Subcutaneous adipose tissue (tissue), 4 donors: ENCODE results near the gene GNAI3. TPM values are rescaled to one million over a fixed set of nuclear protein-coding genes. Genes with fewer than 3 reads are reported as not detected.

Experiments
- total RNA-seq, 4 donors: library from RNA; depleted of rRNA; stranded (reverse); fragments of >200 nt; gene quantifications; one replicate each; pipeline ENCODE4 v1.1.0, GENCODE V29; 2016
- TF ChIP-seq, protein P1 (sequence below): fragments of 450-650 bp; IDR thresholded peaks from one replicate; pipeline ENCODE4 v1.5.1; 2016; ENCODE audit warnings: low read depth, mild to moderate bottlenecking, control low read depth, antibody characterized with exemption, moderate library complexity

Gene GNAI3
- total RNA-seq, 4 donors from 2014 or later, result 5.7 to 9.1 (median 7.9) TPM

DNA sequence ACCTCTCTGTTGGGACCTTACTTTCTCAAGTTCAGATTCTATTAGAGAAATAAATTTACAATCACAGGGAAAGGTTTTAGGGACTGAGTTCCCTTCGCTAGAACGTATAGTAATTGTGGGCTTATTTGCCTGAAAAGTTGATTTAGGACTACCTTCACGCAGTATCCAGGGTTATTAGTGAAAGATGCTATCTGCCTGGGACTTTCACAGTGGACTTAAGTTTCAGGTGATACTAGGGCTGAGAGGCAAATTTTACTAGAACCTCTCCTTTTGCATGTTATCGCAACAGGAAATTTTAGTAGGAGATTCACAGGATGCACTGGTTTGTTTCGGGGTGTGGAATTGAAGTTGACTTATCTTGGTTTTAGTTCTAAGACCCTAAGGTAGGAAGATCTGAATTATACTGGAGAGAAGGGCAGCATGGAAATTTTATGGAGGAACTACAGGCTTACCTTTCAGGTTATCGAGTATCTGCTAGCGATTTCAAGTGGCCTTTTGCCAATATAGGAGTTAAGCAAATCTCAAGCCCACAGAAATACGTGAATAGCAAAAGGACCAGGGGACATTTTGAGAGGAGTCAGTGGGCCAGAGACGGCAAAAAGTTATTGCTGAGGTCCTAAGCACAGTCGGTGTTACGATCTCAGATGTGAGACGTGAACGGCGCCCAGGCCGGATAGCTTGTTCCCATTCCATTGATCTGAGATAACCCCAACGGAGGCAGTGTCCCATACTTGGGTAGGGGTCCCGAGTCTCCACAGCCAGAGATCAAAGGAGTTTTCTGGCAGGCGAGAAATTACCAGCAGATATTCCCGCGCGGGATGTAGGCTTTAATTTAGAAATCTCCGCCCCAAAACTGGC lies 723 bp upstream of the GNAI3 start:
- TF ChIP-seq, protein P1, sequence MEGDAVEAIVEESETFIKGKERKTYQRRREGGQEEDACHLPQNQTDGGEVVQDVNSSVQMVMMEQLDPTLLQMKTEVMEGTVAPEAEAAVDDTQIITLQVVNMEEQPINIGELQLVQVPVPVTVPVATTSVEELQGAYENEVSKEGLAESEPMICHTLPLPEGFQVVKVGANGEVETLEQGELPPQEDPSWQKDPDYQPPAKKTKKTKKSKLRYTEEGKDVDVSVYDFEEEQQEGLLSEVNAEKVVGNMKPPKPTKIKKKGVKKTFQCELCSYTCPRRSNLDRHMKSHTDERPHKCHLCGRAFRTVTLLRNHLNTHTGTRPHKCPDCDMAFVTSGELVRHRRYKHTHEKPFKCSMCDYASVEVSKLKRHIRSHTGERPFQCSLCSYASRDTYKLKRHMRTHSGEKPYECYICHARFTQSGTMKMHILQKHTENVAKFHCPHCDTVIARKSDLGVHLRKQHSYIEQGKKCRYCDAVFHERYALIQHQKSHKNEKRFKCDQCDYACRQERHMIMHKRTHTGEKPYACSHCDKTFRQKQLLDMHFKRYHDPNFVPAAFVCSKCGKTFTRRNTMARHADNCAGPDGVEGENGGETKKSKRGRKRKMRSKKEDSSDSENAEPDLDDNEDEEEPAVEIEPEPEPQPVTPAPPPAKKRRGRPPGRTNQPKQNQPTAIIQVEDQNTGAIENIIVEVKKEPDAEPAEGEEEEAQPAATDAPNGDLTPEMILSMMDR, result no peak

DNA sequence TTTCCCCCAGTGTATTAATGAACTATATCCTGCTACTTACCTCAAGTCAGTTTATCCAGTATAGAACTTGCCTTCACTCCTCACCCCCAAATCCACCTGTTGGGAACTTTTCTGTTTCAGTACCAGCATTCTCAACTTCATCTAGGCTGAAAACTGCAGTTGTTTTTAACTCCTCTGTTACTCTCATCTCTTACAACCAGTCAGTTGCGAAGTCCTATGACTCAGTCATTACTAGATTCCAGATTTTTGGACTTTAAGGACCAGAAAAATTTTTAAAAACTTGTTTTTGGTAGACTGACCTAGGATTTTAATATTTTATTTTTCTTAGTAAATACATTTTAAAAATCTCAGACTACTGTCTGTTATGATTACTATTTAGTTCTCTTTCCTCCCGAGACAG lies 8.1 kb downstream of the GNAI3 start:
- TF ChIP-seq, protein P1, result no peak

DNA sequence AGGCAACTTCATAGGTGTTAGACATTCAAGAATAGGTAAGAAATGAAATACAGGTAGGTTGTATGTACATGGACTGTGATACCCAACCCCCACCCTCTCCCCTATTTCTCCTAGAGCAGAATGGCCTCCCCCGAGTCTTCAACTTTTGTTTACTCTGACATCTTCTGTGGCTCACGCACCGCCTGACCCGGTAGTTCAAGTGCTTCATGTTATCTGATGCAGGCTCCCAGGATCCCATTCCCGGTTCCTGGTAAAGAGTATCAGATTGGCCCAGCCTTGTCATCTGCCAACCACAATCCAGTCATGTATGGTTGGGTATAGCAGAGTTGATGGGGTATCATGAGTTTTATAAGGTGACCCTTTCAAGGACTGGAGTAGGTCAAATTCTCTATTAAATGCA lies 9.1 kb downstream of the GNAI3 start:
- TF ChIP-seq, protein P1, result no peak

DNA sequence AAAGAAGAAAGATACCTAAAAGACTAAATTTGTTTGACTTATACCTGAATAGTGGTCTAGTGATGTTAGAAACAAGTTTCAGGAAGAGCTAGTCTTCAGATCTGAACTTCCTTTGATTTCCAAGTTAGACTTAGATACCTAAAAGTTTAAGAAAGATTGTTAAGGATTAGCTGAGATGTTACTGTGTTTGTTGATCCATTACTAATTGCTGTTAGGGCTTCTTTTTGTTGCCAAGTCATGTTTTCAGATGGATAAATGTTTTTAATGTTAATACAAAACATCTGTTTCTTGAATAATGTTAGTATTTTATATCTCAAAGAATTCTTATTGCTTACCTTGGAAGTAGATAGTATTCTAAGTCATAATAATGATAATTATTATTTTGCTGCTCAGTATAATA lies 11.6 kb downstream of the GNAI3 start:
- TF ChIP-seq, protein P1, result no peak

DNA sequence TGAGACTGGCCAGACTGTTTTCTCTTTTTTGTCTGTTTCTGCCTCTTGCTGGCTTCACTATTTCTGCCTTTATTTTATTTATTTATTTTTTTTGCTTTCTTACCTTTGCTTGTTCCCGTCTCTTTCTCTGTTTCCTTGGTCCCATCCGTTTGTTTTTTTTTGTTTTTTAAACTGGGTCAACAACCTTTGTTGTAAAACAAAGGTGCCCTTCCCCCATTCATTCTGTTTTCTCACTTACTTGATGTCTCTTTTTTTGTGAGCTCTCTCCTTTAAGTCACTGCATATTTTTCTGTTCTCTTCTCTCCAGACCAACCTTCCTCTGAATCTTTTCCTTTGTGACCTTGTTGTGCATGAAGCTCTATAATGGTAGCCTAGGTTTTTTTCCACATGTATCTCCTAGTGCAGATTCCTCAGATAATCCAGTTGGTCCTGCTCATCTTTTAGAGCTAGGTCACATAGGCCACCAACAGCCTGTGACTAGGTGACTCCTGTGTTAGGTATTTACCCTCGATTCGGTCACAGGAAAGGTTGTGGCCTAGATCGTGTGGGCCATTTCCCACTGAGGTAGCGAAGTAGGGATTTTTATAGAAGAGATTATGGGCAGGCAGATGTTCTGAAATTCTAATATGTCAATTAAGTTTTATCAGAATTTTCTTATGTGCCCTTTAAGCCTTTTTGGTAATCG lies 15.9 kb downstream of the GNAI3 start:
- TF ChIP-seq, protein P1, result no peak

DNA sequence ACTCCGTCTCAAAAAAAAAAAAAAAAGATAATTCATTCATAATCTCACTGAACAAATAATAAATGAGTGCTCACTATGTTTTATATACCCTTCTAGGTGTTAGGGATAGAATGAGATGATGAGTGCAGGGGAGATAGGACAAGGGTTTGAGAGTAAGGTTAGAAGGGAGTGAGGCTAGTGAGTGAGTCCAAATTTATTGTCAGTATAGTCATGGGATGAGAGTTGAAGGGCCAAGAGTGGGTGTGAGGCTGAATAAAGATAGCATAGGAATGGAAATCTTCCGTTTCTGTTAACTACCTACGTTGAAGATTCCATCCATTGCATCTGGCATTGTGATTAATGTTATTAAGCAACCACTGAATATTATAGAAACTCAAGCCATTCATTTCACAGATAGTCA lies 16.8 kb downstream of the GNAI3 start:
- TF ChIP-seq, protein P1, result no peak

DNA sequence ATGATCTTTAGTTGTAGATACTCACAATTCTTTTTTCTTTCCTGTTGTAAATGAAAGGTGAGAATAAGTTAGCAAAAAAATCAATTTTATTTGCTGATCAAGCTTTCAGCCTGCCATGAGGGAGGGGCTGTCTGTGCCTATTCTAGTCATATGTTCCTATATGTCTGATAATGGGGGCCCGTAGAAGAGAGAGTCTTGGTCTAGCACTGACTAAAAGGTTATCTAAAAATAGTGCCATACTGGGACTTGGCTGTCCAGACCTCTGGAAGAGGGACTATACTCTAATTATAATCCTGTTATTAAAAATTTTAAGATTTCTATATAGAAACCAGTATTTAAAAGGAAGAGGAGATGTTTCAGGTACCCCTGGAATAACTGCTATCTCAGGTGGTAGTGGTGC lies 18.6 kb downstream of the GNAI3 start:
- TF ChIP-seq, protein P1, result no peak
